GM19351 (cell line): Measurements from ENCODE around the gene CCR5AS.

Source experiments
- ATAC-seq: cut with Tn5 transposase; IDR thresholded peaks from one replicate; pipeline ENCODE4 v1.9.1; 2021; ENCODE audit warnings: mild to moderate bottlenecking, moderate library complexity; ENCODE audit not compliant: unreplicated experiment

CCR5AS gene

DNA sequence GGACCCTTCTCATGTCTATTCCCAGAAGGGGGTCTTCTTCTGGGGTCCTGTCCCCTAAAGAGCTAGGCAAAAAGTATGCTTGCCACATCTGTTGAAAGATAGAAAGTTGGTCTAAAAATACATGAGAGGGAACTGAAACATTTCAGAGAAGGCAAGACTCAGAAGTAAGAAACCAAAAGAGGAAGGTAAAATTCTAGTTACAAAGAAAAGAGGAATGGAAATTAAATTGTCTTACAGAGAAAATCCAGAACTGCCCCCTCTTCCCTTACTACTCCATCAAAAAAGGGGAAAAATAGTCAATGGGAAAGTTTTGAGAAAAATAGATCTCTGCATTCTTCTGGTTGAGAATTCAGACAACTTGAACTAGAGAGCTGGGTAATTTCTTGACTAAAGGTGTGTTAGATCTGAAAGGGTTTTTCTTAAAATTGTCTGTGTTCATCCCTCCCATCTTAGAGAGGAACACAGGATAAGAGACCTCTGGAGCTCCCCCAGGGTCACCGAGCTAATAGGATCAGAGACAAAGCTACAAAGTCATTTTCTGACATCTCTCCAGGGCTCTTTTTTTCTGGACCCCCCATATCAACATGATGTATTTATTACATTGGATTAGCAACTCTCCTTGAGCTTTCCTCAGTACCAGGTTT, 85.3 kb downstream of the CCR5AS start:
- no peak for ATAC-seq

DNA sequence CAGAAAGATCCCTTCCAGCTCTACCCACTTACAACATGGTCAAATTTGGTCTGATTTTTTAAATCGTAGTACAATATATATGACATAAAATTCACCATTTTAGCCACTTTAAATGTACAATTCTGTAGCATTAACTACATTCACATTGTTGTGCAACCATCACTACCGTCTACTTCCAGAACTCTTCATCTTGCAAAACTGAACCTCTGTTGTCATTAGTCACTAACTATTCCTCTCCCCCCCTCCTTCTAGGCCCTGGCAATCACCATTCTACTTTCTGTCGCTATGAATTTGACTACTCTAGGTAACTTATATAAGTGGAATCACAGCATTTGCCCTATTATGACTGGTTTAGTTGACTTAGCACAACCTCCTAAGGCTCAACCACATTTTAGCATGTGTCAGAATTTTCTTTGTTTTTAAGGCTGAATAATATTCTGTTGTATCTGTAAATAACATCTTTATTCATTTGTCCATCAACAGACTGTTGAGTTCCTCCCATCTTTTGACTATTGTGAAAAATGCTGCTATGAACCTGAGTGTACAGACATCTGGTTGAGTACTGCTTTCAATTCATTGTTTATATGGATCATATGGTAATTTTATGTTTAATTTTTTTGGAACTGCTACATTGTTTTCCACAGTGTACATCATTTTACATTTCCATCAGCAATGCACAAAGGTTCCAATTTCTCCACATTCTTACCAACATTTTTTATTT, 88.5 kb downstream of the CCR5AS start:
- no peak for ATAC-seq

- no peak for ATAC-seq
Observed at GRCh38 chr3:46316206-46316605, 90.7 kb downstream of the CCR5AS start.

DNA sequence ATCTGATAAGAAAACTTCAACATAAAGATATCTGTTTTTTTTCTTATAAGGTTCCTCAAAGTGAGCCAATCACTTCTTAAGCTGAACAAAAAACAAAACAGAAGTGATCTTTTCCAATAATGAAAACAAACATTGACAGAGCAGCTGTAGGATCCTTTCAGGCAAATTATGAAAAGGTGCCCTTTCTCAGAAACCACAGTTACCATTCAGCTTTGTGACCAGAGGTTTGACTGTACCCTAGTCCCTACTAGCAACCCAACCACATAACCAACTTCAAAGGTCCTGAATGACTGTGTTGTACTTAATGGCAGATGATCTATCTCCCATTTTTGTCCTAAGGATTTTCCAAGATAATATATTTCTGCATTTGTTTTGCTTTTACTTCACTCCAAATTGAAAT, 92.3 kb downstream of the CCR5AS start:
- ATAC-seq = no peak
